NK-92 (cell line): ENCODE measurements around the gene PIGC.

Source experiments
- DNase-seq: peaks from one replicate; lab custom pipeline; 2025; ENCODE audit not compliant: unreplicated experiment; lab: John Stamatoyannopoulos, UW

Gene PIGC

GRCh38 chr1:172431721-172432192 lies 12.1 kb downstream of the PIGC start:
- no peak for DNase-seq

GRCh38 chr1:172431204-172431603 lies 12.7 kb downstream of the PIGC start:
- no peak for DNase-seq

- DNase-seq: no peak
These were observed 13.8 kb downstream of the PIGC start for GRCh38 chr1:172430128-172430454.

GRCh38 chr1:172429331-172430127 lies 14.3 kb downstream of the PIGC start:
- DNase-seq: no peak

- no peak for DNase-seq
These were observed 16.7 kb downstream of the PIGC start for GRCh38 chr1:172427191-172427590.

- no peak for DNase-seq
These were observed 18.5 kb downstream of the PIGC start for GRCh38 chr1:172425339-172425738.

- no peak for DNase-seq
These were observed 20.5 kb downstream of the PIGC start for GRCh38 chr1:172423336-172423735.

- no peak for DNase-seq
These were observed 21.8 kb downstream of the PIGC start for GRCh38 chr1:172421974-172422604.

- no peak for DNase-seq
These were observed 23.5 kb downstream of the PIGC start, which contains the start of gene C1orf105 for GRCh38 chr1:172420385-172420784. TSS of gene C1orf105 (plus strand) at chr1:172420685. CDS start at chr1:172420886, 201 bp downstream.

GRCh38 chr1:172417557-172417956 lies 26.3 kb downstream of the PIGC start:
- DNase-seq: no peak

- no peak for DNase-seq
These were observed 27.3 kb downstream of the PIGC start for GRCh38 chr1:172416496-172417035.

GRCh38 chr1:172414331-172414730 lies 29.5 kb downstream of the PIGC start:
- no peak for DNase-seq

GRCh38 chr1:172411791-172412338 lies 32.0 kb downstream of the PIGC start:
- no peak for DNase-seq

- DNase-seq: no peak
These were observed 33.8 kb downstream of the PIGC start for GRCh38 chr1:172410027-172410426.

- no peak for DNase-seq
These were observed 34.9 kb downstream of the PIGC start for GRCh38 chr1:172408958-172409357.

- DNase-seq: no peak
These were observed 36.9 kb downstream of the PIGC start for GRCh38 chr1:172406968-172407367.

- no peak for DNase-seq
These were observed 38.0 kb downstream of the PIGC start for GRCh38 chr1:172405912-172406311.

- no peak for DNase-seq
These were observed 39.7 kb downstream of the PIGC start for GRCh38 chr1:172404121-172404520.

GRCh38 chr1:172402878-172403569 lies 40.8 kb downstream of the PIGC start:
- no peak for DNase-seq

- no peak for DNase-seq
These were observed 42.0 kb downstream of the PIGC start for GRCh38 chr1:172401892-172402291.

- DNase-seq: no peak
These were observed 42.4 kb downstream of the PIGC start for GRCh38 chr1:172401477-172401876.
